ENCODE measurements around the gene UBE2E3.
"Not testable (repeated sequence)": the region's sequence is repeated elsewhere in the genome, so short reads cannot be mapped to it uniquely, and the experiment has no call there.

UBE2E3 gene

GRCh38 chr2:181077128-181077709 lies 96.8 kb downstream of the UBE2E3 start:
- peak in 1 of 14 donors; percentile 12 for DNase-seq

GRCh38 chr2:181083140-181083539 lies 102.7 kb downstream of the UBE2E3 start:
- DNase-seq = no peak

- DNase-seq = no peak
Measured at GRCh38 chr2:181085734-181086133, 105.3 kb downstream of the UBE2E3 start.

- not testable (repeated sequence) for DNase-seq
Measured at GRCh38 chr2:181091920-181092319, 111.5 kb downstream of the UBE2E3 start.

- DNase-seq = no peak
Measured at GRCh38 chr2:181095486-181095885, 115.1 kb downstream of the UBE2E3 start.

- no peak for DNase-seq
Measured at GRCh38 chr2:181103659-181104058, 123.3 kb downstream of the UBE2E3 start.

GRCh38 chr2:181104512-181105115 lies 124.2 kb downstream of the UBE2E3 start:
- DNase-seq = peak in 2 of 14 donors; percentile 6 to 16

- no peak for DNase-seq
Measured at GRCh38 chr2:181105562-181105961, 125.2 kb downstream of the UBE2E3 start.

- peak in 1 of 14 donors; percentile 17 for DNase-seq
Measured at GRCh38 chr2:181106229-181106628, 125.8 kb downstream of the UBE2E3 start.

GRCh38 chr2:181106789-181107627 lies 126.6 kb downstream of the UBE2E3 start:
- DNase-seq = no peak

- DNase-seq = no peak
Measured at GRCh38 chr2:181107628-181107945, 127.2 kb downstream of the UBE2E3 start.

- no peak for DNase-seq
Measured at GRCh38 chr2:181111059-181111458, 130.7 kb downstream of the UBE2E3 start.

GRCh38 chr2:181112916-181113315 lies 132.5 kb downstream of the UBE2E3 start:
- no peak for DNase-seq

All from C1 segment of cervical spinal cord (tissue), 14 donors.